ENCODE results near the gene XPO1. TPM values are rescaled to one million over a fixed set of nuclear protein-coding genes. Genes with fewer than 3 reads are reported as not detected.

XPO1 gene
- total RNA-seq, 1 experiment from 2014 or later = 272 TPM

- no peak for TF ChIP-seq ZNF512 (CRISPR knock-in tag; IDR thresholded peaks at IDR 0.05; ENCODE audit: borderline replicate concordance)
- TF ChIP-seq, protein P1, sequence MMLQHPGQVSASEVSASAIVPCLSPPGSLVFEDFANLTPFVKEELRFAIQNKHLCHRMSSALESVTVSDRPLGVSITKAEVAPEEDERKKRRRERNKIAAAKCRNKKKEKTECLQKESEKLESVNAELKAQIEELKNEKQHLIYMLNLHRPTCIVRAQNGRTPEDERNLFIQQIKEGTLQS (CRISPR knock-in tag; conservative IDR thresholded peaks at IDR 0.05) = no peak
- TF ChIP-seq IRF1 (CRISPR knock-in tag; IDR thresholded peaks at IDR 0.05) = no peak
- no peak for TF ChIP-seq OVOL2 (CRISPR knock-in tag; IDR thresholded peaks at IDR 0.05; ENCODE audit: borderline replicate concordance)
- TF ChIP-seq JUN (CRISPR knock-in tag; IDR thresholded peaks at IDR 0.05) = no peak
- TF ChIP-seq SOX15 (CRISPR knock-in tag; IDR thresholded peaks at IDR 0.05) = no peak
- no peak for TF ChIP-seq ATF1 (CRISPR knock-in tag; IDR thresholded peaks at IDR 0.05)
- TF ChIP-seq KAT7 (CRISPR knock-in tag; IDR thresholded peaks at IDR 0.05; ENCODE audit: borderline replicate concordance) = no peak
These were observed 101.0 kb downstream of the XPO1 start (continued) for GRCh38 chr2:61437170-61437569.

- Mint-ChIP-seq H3K4me3 (no peak overlapping the region), H3K27me3 (ENCODE audit: low read depth) (no peaks in the 10 kb centered on the region), H3K36me3 (peaks cover 11% of the 10 kb centered on the region; the same call in 1 of the 2 replicates), H3K27ac (no peak overlapping the region), H3K4me1 (peaks cover 44% of the 10 kb centered on the region), H3K9me3 (peaks cover 10% of the 10 kb centered on the region)
- no peak for DNase-seq (ENCODE audit: low spot score)
- ATAC-seq = no peak
- ChIA-PET CTCF (interaction anchor here (2.6 kb wide), 1 partner anchor 10 kb away, joined by 11 read pairs; no protein-coding TSS in a partner anchor), POLR2A (interaction anchor here (0.5 to 1.1 kb wide), 2 partner anchors 10 to 33 kb away, joined by 3 to 10 read pairs; no protein-coding TSS in a partner anchor)
- TF ChIP-seq E2F1 (CRISPR knock-in tag; IDR thresholded peaks at IDR 0.05) (no peak), GTF2I (CRISPR knock-in tag; conservative IDR thresholded peaks at IDR 0.05) (no peak), ARID4B (CRISPR knock-in tag; IDR thresholded peaks at IDR 0.05; ENCODE audit: borderline replicate concordance) (no peak), TCF7 (CRISPR knock-in tag; IDR thresholded peaks at IDR 0.05; ENCODE audit: low read depth) (no peak)
These were observed 102.1 kb downstream of the XPO1 start for GRCh38 chr2:61436092-61436491.

DNA sequence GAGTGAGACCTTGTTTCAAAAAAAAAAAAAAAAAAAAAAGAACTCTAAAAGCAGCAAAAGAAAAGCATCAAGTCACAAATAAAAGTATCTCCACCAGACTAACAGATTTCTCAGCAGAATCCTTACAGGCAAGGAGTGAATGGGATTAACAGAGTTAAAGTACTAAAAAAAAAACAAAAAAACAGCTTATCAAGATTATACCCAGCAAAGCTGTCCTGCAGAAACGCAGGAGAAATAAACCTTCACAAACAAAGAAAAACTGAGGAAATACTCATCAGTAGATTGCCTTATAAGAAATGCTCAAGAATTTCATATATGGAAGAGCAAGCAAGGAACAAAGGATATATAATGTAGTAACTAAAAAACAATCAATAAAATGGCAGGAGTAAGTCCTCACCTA is 102.9 kb downstream of the XPO1 start:
- peaks cover 11% of the 10 kb centered on the region; the same call in 1 of the 2 replicates for H3K36me3 Mint-ChIP-seq
- H3K4me1 Mint-ChIP-seq = peaks cover 47% of the 10 kb centered on the region
- no peak overlapping the region for H3K4me3 Mint-ChIP-seq
- H3K9me3 Mint-ChIP-seq = peaks cover 10% of the 10 kb centered on the region
- CTCF ChIA-PET = interaction anchor here (2.6 kb wide), 1 partner anchor 9 kb away, joined by 11 read pairs; no protein-coding TSS in a partner anchor
- POLR2A ChIA-PET = interaction anchor here (1.1 kb wide), 1 partner anchor 11 kb away, joined by 10 read pairs; no protein-coding TSS in a partner anchor
- no peaks in the 10 kb centered on the region for H3K27me3 Mint-ChIP-seq (ENCODE audit: low read depth)
- ATAC-seq (no peak), DNase-seq (ENCODE audit: low spot score) (no peak)
- no peak overlapping the region for H3K27ac Mint-ChIP-seq
- TF ChIP-seq CBFB (CRISPR knock-in tag; IDR thresholded peaks at IDR 0.05; ENCODE audit: low read depth) = no peak
- no peak for TF ChIP-seq ELF4 (CRISPR knock-in tag; IDR thresholded peaks at IDR 0.05; ENCODE audit: low read depth)
- TF ChIP-seq JUN (CRISPR knock-in tag; IDR thresholded peaks at IDR 0.05) = no peak
- no peak for TF ChIP-seq CREM (CRISPR knock-in tag; IDR thresholded peaks at IDR 0.05)
- TF ChIP-seq ZNF416 (CRISPR knock-in tag; IDR thresholded peaks at IDR 0.05) = no peak
- TF ChIP-seq FOXK1 (CRISPR knock-in tag; IDR thresholded peaks at IDR 0.05) = no peak
- TF ChIP-seq ZNF396 (CRISPR knock-in tag; IDR thresholded peaks at IDR 0.05; ENCODE audit: borderline replicate concordance) = no peak
- TF ChIP-seq ZBTB21 (CRISPR knock-in tag; IDR thresholded peaks at IDR 0.05; ENCODE audit: borderline replicate concordance) = no peak
- TF ChIP-seq HMGA2 (CRISPR knock-in tag; IDR thresholded peaks at IDR 0.05) = no peak
- TF ChIP-seq, protein P2, sequence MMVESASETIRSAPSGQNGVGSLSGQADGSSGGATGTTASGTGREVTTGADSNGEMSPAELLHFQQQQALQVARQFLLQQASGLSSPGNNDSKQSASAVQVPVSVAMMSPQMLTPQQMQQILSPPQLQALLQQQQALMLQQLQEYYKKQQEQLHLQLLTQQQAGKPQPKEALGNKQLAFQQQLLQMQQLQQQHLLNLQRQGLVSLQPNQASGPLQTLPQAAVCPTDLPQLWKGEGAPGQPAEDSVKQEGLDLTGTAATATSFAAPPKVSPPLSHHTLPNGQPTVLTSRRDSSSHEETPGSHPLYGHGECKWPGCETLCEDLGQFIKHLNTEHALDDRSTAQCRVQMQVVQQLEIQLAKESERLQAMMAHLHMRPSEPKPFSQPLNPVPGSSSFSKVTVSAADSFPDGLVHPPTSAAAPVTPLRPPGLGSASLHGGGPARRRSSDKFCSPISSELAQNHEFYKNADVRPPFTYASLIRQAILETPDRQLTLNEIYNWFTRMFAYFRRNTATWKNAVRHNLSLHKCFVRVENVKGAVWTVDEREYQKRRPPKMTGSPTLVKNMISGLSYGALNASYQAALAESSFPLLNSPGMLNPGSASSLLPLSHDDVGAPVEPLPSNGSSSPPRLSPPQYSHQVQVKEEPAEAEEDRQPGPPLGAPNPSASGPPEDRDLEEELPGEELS (CRISPR knock-in tag; IDR thresholded peaks at IDR 0.05) = no peak
